GM12801 (cell line): ENCODE results near the gene FBXO44.

Experiments used
- TF ChIP-seq, protein P1 (sequence below): IDR thresholded peaks from one replicate; pipeline ENCODE4 v1.5.1; 2011; ENCODE audit warnings: control low read depth; ENCODE audit not compliant: insufficient read length; ENCODE audit errors: extremely low read depth

Gene FBXO44

DNA sequence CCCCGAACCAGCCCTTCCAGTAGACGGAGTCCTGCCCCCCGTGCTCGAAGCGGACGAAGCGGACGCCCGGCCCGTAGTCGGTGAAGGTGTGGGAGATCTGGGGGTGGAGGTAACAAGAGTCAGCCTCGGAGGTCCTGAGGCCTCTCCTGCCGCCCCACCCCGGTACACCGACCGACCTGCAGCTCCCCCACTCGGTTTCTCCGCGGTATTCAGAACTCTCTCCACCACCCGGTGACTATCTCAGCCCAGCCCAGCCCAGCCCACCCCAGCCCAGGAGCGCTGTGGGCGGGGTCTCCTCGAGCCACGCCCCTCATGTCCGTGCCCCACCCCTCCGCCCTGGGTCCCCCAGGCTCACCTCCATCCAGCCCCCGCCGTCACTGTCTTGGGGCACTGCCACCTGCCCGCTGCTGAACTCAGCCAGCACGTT is 5.9 kb upstream of the FBXO44 start:
- TF ChIP-seq, protein P1, sequence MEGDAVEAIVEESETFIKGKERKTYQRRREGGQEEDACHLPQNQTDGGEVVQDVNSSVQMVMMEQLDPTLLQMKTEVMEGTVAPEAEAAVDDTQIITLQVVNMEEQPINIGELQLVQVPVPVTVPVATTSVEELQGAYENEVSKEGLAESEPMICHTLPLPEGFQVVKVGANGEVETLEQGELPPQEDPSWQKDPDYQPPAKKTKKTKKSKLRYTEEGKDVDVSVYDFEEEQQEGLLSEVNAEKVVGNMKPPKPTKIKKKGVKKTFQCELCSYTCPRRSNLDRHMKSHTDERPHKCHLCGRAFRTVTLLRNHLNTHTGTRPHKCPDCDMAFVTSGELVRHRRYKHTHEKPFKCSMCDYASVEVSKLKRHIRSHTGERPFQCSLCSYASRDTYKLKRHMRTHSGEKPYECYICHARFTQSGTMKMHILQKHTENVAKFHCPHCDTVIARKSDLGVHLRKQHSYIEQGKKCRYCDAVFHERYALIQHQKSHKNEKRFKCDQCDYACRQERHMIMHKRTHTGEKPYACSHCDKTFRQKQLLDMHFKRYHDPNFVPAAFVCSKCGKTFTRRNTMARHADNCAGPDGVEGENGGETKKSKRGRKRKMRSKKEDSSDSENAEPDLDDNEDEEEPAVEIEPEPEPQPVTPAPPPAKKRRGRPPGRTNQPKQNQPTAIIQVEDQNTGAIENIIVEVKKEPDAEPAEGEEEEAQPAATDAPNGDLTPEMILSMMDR: no peak

DNA sequence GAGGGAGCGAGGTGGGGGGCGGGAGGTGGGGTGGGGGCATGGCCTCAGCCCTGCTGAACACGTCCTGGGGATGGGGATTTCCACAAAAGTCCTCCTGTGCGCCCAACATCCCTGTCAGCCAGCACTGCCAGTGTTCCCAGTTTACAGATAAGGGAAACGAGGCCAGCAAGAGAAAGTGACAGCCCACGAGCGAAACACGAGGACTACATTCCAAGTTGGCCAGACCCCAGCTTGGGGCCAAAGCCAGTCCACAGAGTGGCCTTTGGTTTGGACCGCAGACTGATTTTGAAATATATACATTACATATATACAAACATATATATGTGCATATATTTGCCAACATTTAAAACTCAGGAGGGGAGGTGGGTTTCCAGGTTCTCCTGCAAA is 5.4 kb upstream of the FBXO44 start:
- TF ChIP-seq, protein P1: no peak

DNA sequence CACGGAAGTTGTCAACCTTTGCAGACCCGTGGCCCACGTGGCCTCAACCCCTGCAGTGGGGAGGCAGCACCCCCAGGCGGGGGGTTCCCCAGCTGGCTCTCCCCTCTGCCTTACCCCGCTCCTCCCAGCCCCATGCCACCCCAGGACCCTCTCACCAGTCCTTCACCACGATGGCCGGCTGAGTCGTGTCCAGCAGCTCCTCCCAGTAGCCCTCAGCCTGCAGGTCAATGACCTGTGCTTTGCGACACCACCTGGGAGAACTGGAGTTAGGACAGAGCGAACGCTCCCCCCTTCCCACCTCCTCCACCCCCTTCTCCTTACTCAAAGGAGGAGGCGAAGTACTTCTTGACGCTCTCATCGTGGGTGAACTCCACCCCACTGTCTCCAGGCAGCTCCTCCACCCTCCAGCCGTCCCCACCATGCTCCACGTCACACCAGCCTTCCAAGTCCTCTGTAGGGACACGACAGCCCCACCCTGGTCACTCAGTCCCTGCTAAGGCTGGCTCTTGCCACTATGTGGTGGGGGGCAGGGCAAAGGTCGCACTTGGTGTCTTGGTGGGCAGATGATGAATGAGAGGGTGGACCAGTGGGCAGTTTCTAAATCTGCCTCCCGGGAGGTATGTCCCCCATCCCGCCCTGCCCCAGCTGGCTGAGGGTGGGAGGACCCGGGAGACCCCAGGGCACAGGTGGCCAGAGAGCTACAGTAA is 4.9 kb upstream of the FBXO44 start:
- TF ChIP-seq, protein P1: no peak

DNA sequence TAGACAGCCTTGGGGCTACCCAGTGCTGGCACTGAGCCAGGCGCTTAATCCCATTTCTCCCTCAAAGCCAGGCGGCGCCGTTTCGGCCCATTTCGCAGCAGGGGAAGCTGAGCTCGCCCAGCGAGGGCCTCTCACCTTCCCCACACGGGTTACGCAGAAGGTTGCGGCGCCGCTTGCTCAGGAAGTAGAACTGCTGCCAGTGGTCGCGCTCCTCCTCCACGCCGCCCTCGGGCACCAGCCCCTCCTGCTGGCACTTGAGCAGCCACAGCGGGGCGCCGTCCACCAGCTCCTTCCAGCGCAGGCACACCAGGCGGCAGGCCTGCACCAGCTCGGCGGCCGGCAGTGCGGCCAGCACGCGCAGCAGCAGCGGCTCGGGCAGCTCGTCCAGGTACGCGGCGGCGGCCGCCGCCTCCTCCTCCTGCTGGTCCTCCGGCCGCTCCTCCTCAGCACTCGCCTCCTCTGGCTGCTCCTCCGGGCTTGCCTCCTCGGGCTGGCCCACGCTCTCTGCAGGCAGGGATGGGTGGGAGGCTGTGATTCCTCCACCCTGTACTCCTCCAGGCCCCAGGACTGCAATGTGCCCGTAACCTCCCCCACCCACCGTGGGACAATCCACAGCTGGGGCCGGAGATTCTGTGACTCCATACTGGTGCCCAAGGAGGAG is 4.2 kb upstream of the FBXO44 start:
- TF ChIP-seq, protein P1: no peak

DNA sequence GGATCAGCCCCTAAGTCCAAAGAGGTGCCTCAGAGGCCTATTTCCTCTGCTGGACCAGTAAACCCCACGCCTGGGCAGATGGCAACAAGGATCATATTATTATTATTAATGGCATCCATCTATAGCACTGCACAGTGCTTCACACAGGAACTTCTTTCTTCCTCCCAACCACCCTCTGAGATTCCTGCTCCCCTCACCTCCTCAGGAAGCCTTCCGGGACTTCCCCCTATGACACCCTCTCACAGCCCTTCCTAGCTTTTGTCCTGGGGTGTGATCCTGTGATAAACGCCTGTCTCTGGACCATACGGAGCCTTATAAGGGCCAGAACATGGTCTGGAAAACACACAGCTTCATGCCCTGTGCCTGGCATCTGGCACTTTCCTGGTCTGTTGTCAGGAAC is 3.7 kb upstream of the FBXO44 start:
- TF ChIP-seq, protein P1: no peak

DNA sequence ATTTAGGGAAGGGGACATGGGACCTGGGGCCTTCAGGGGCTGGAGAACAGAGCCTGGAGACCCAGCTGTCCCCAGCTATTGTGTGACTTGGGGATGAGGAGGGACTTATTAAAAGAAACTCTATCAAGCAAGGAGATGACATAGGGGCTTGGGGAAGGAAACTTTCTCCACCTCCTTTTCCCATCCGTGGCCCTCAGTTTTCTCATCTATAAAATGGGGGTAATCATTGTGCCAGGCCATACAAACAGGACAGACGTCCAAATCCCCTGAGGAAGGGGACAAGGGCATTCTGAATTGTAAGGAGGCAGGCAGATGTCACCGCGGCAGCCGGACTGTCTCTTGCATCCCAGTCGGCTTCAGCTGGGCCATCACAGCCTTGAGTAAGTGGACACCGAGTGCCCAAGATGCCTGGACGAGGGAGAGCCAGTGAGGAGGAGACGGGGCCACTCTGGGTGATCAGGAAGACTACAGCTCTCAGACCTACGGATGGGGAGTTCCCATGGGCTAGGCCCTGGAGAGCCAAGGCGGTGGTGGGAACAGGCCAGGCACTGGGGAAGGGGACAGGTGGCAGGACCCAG is 2.4 kb upstream of the FBXO44 start:
- TF ChIP-seq, protein P1: no peak

DNA sequence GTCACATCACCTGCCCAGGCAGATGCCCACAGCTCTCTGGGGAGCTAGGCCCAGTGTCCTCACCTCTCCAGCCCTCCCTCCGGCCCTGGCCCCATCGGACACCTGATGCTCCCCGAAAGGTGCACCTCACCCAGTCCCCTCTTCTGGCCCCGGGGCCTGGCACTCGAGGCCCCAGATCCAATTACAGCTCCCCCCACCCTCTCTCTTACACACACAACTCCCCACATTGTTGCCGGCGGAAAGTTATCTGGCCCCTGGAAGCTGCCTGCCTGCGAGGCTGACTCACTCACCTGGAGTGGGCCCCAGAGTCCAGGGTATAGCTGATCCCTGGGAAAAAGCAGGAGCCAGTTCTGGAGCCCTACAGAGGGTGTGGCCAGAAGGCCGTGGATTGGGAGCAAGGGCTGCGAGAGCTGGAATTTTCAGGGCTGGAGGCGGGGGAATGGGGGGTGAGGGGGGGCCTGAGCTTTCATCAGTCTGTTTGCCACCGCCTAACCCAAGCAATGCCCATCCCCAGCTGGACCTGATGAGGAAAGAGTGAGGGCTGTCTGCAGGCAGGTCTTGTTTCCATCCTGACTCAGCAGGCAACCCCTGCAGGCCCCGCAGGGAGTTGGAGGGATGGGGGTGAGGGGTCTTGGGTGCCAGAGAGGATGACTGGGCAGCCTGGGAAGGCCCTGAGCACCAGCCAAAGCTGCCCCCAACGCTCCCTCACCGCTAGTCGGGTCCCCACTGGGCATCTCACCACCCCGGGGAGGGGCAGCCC is 1.4 kb upstream of the FBXO44 start:
- TF ChIP-seq, protein P1: no peak
